Small intestine (tissue), 7 donors: ENCODE data around the gene CREB3L1. TPM values are rescaled to one million over a fixed set of nuclear protein-coding genes. Genes with fewer than 3 reads are reported as not detected.

Source experiments
- DNase-seq, 2 donors: peaks; one replicate each; pipeline versions ENCODE4 v3.0.0 to v3.0.0-alpha.2; 2013
- FAIRE-seq: peaks from 2 replicates; lab custom pipeline; 2012; peaks lifted over from hg19 to GRCh38; lab: Jason Lieb, UNC
- H3K27ac ChIP-seq, 3 donors: one replicate each; pipeline ENCODE4 v1.5.1; 2013; ENCODE audit warnings: low read length in 2 of 3, mild to moderate bottlenecking in 2 of 3, control low read depth in 1 of 3, inconsistent platforms in 1 of 3, low read depth in 1 of 3, moderate library complexity in 1 of 3
- H3K27me3 ChIP-seq, 3 donors: one replicate each; pipeline ENCODE4 v1.6.1; 2013; ENCODE audit warnings: low read length in 3 of 3, inconsistent platforms in 1 of 3; ENCODE audit not compliant: control insufficient read depth in 3 of 3, insufficient read depth in 3 of 3
- H3K36me3 ChIP-seq, 3 donors: one replicate each; pipeline ENCODE4 v1.6.1; 2013; ENCODE audit warnings: low read length in 3 of 3, inconsistent platforms in 1 of 3, low read depth in 1 of 3, mild to moderate bottlenecking in 1 of 3, moderate library complexity in 1 of 3; ENCODE audit not compliant: control insufficient read depth in 3 of 3, insufficient read depth in 2 of 3
- H3K4me1 ChIP-seq, 3 donors: one replicate each; pipeline ENCODE4 v1.6.1; 2013; ENCODE audit warnings: low read length in 2 of 3, inconsistent platforms in 1 of 3, low read depth in 1 of 3, mild to moderate bottlenecking in 1 of 3, moderate library complexity in 1 of 3; ENCODE audit not compliant: control insufficient read depth in 3 of 3, insufficient read depth in 2 of 3
- H3K4me3 ChIP-seq, 3 donors: one replicate each; pipeline ENCODE4 v1.5.1; 2013; ENCODE audit warnings: low read length in 3 of 3, control low read depth in 1 of 3, inconsistent platforms in 1 of 3, low read depth in 1 of 3, mild to moderate bottlenecking in 1 of 3, moderate library complexity in 1 of 3
- H3K9me3 ChIP-seq, 2 donors: one replicate each; pipeline ENCODE4 v1.6.1; 2013; ENCODE audit warnings: low read depth in 1 of 2, low read length in 1 of 2; ENCODE audit not compliant: control insufficient read depth in 2 of 2, insufficient read depth in 1 of 2
- WGBS, 3 donors: extraction: QIAGEN DNeasy Blood & Tissue Kit; methylation state at CpG; one replicate each; pipeline ENCODE4 v1.1.7; 2013; 5-methylcytosine and 5-hydroxymethylcytosine counted together
- polyA plus RNA-seq, 4 donors: library from polyadenylated mRNA; stranded (reverse) in 3 of 4; unstranded in 1 of 4; fragments of 200-250 nt in 3 of 4; fragments of 120-200 nt in 1 of 4; gene quantifications; one replicate each; pipeline versions ENCODE4 v1.2.1 to v1.2.3, GENCODE V29; 2013
- donor health status: healthy with polysubstance abuse.
- donor health status: control.
- donor health status: control.
- donor health status: Bipolar disorder and iron deficiency.
- donor health status: healthy.

CREB3L1 gene
- polyA plus RNA-seq, 4 donors = 14.3 to 55.1 (median 26.3) TPM

GRCh38 chr11:46285173-46285572 is 7.7 kb downstream of the CREB3L1 start:
- DNase-seq (no peak), FAIRE-seq (no peak)
- Histone ChIP-seq H3K4me3 (no peak overlapping the region), H3K4me1 (peaks cover 0 to 53% (median 9%) of the 10 kb centered on the region in 3 donors), H3K27me3 (no peaks in the 10 kb centered on the region), H3K9me3 (no peaks in the 10 kb centered on the region), H3K36me3 (peaks cover 0 to 28% (median 0%) of the 10 kb centered on the region in 3 donors), H3K27ac (peak overlapping the region in 2 of 3 donors; percentile 16 to 54)
- 74 to 93% (median 89%) methylated on average over 3 of the region's 3 CpGs for WGBS, 3 donors

DNA sequence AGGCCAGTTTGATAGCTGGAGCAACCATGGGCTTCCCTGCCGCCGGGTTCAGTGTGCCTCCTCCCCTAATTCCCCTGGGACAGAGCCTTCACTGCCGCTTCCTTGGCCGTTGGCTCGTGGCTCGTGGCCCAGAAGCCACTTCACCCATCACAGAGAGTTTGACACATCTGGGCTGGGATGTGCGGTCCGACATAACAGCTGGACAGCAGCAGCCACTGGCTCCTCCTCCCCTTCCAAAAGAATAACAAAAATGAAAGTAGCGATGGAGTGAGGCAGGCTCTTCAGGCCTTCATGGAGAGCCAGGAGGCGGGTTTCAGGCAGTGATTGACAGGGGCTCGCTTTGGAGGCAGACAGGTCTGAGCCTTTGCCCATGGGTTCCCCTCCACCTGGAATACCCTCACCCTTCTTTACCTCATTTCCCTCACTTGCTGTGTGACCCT is 8.2 kb downstream of the CREB3L1 start:
- no peaks in the 10 kb centered on the region for H3K27me3 ChIP-seq
- 58 to 87% (median 80%) methylated on average over 11 of the region's 11 CpGs for WGBS, 3 donors
- H3K4me1 ChIP-seq = peaks cover 0 to 53% (median 9%) of the 10 kb centered on the region in 3 donors
- peak overlapping the region in 2 of 3 donors; percentile 24 to 68 for H3K27ac ChIP-seq
- no peak for FAIRE-seq
- peaks cover 0 to 28% (median 0%) of the 10 kb centered on the region in 3 donors for H3K36me3 ChIP-seq
- no peaks in the 10 kb centered on the region for H3K9me3 ChIP-seq
- H3K4me3 ChIP-seq = no peak overlapping the region
- DNase-seq = no peak

DNA sequence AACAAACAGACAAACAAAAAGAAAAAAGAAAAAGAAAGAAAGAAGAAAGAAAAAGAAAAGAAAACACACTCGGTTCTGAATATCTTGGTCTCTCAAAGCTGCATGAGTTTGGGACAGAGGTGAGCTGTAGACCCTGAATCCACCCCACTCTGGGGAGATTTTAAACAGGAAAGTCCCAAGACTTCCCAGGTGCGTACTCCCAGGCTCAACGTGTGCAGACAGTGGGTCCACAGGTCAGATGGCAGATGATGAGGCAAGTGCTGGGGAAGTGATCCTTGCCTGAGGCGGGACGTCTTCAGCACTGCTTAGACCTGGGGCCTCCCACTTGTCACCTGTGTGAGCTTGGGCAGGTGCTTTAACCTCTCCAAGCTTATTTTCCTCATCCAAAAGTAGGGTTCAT is 9.3 kb downstream of the CREB3L1 start:
- no peaks in the 10 kb centered on the region for H3K27me3 ChIP-seq
- no peak for FAIRE-seq
- no peaks in the 10 kb centered on the region for H3K9me3 ChIP-seq
- peak; percentile 49 to 71 for DNase-seq
- WGBS, 3 donors = 57 to 62% (median 62%) methylated on average over 5 of the region's 5 CpGs
- peaks cover 0 to 52% (median 9%) of the 10 kb centered on the region in 3 donors for H3K4me1 ChIP-seq
- peaks cover 0 to 33% (median 0%) of the 10 kb centered on the region in 3 donors for H3K36me3 ChIP-seq
- peak overlapping the region in 1 of 3 donors; percentile 36 for H3K27ac ChIP-seq
- no peak overlapping the region for H3K4me3 ChIP-seq

GRCh38 chr11:46288451-46288850 is 11.0 kb downstream of the CREB3L1 start:
- H3K36me3 ChIP-seq = peaks cover 0 to 37% (median 0%) of the 10 kb centered on the region in 3 donors
- H3K27ac ChIP-seq = no peak overlapping the region
- H3K4me3 ChIP-seq = no peak overlapping the region
- FAIRE-seq (no peak), DNase-seq (no peak)
- H3K4me1 ChIP-seq = peaks cover 0 to 43% (median 7%) of the 10 kb centered on the region in 3 donors
- H3K9me3 ChIP-seq = no peaks in the 10 kb centered on the region
- H3K27me3 ChIP-seq = no peaks in the 10 kb centered on the region
- 84 to 93% (median 92%) methylated on average over 5 of the region's 5 CpGs for WGBS, 3 donors

GRCh38 chr11:46290011-46290410 is 12.5 kb downstream of the CREB3L1 start:
- Histone ChIP-seq H3K4me3 (no peak overlapping the region), H3K27ac (peak overlapping the region in 1 of 3 donors; percentile 21), H3K4me1 (peaks cover 0 to 45% (median 5%) of the 10 kb centered on the region in 3 donors), H3K27me3 (no peaks in the 10 kb centered on the region), H3K36me3 (peaks cover 0 to 32% (median 0%) of the 10 kb centered on the region in 3 donors), H3K9me3 (no peaks in the 10 kb centered on the region)
- WGBS, 3 donors = 83 to 87% (median 84%) methylated on average over 2 of the region's 2 CpGs
- DNase-seq (no peak), FAIRE-seq (no peak)

GRCh38 chr11:46290598-46291309 is 13.3 kb downstream of the CREB3L1 start:
- Histone ChIP-seq H3K9me3 (no peaks in the 10 kb centered on the region), H3K4me1 (peaks cover 0 to 43% (median 0%) of the 10 kb centered on the region in 3 donors), H3K27ac (peak overlapping the region in 2 of 3 donors; percentile 69 to 83), H3K4me3 (no peak overlapping the region), H3K27me3 (no peaks in the 10 kb centered on the region), H3K36me3 (peaks cover 0 to 29% (median 0%) of the 10 kb centered on the region in 3 donors)
- FAIRE-seq (no peak), DNase-seq (peak in 1 of 2 donors; percentile 95)
- 51 to 64% (median 62%) methylated on average over 6 of the region's 6 CpGs for WGBS, 3 donors

DNA sequence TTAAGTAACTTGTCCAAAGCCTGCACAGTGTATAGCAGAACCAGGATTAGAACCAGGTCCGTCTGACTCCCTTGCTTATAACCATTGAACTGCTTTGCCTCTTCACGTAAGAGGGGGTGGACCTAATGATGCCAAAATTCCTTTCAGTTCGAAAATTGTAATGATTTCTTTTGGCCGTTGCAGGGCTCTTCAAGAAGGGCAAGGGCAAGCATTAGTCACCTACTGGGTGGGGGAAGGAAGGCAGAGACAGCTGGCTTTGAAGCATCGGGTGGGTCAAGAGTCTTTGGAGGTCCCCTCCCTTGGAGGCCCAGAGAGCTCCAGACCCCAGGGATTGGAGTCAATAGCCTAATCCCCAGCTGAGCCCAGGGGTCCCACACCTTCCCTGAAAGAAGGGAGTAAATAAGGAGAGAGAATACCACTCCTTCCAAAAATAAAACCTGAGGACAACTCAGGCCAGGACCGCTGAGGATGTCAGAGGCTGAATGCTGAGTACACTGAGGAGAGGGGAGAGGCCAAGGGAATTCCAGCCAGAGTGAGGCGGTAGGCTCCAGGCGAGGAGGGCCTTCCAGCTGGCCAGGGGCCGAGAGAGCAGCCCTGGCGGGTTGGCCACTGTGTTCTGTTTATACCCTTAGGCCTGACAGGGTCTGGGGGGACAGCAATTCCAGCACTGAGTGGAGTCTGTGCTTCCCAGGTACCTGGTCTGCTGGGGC is 14.1 kb downstream of the CREB3L1 start:
- peak overlapping the region in 2 of 3 donors; percentile 69 to 83 for H3K27ac ChIP-seq
- H3K4me3 ChIP-seq = no peak overlapping the region
- FAIRE-seq = no peak
- H3K36me3 ChIP-seq = peaks cover 0 to 29% (median 0%) of the 10 kb centered on the region in 3 donors
- no peaks in the 10 kb centered on the region for H3K9me3 ChIP-seq
- DNase-seq = no peak
- peaks cover 0 to 47% (median 6%) of the 10 kb centered on the region in 3 donors for H3K4me1 ChIP-seq
- H3K27me3 ChIP-seq = no peaks in the 10 kb centered on the region
- WGBS, 3 donors = 62 to 74% (median 70%) methylated on average over 10 of the region's 10 CpGs

DNA sequence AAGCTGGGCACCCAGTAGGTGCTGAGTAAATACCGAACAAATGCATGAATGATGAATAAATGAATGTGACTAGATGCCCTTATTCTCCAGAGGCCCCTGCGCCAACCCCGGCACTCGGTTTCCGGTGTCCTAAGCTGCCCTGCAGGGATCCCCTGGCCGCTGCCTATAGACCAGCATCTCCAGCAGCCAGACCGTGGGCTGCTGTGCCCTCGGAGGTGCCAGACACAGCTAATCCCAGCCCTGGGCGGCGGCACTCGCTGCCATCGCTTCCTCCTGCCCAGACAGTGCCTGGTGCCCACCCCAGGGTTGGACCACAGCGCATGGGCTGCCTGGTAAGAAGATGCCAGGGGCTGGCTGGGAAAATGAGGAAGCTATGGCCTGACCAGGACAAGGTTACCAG is 15.6 kb downstream of the CREB3L1 start:
- Histone ChIP-seq H3K4me3 (no peak overlapping the region), H3K9me3 (no peaks in the 10 kb centered on the region), H3K4me1 (peaks cover 0 to 49% (median 10%) of the 10 kb centered on the region in 3 donors), H3K27me3 (no peaks in the 10 kb centered on the region), H3K36me3 (peaks cover 0 to 32% (median 0%) of the 10 kb centered on the region in 3 donors), H3K27ac (no peak overlapping the region)
- DNase-seq (no peak), FAIRE-seq (no peak)
- WGBS, 3 donors = 90 to 96% (median 90%) methylated on average over 13 of the region's 13 CpGs
